WI38 (cell line): ENCODE measurements around the gene CAPN2.

ENCODE experiments used
- H3K4me3 ChIP-seq: 2 replicates; pipeline ENCODE4 v1.5.1; 2011; ENCODE audit warnings: low read depth, mild to moderate bottlenecking, control low read depth, low read length
- TF ChIP-seq, protein P1 (sequence below): IDR thresholded peaks from 2 replicates; pipeline ENCODE4 v1.5.1; 2012; ENCODE audit warnings: low read depth, mild to moderate bottlenecking, control low read depth, low read length

CAPN2 gene

DNA sequence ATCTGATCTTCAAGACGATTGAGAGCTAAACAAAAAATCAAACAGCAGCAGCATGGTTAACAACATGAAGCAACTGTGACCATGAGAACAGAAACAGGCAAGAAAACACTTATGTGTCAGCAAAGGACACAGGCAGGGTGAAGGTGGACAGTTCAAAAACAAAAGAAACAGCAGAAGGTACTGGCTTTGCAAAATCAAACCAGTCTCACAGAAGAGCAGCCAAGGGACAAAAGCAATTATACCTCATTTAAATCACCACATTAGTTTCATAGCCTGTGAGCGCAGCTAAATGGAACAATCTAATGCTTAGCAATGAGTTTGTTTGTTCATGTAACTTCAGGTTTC is 59.1 kb downstream of the CAPN2 start:
- TF ChIP-seq, protein P1, sequence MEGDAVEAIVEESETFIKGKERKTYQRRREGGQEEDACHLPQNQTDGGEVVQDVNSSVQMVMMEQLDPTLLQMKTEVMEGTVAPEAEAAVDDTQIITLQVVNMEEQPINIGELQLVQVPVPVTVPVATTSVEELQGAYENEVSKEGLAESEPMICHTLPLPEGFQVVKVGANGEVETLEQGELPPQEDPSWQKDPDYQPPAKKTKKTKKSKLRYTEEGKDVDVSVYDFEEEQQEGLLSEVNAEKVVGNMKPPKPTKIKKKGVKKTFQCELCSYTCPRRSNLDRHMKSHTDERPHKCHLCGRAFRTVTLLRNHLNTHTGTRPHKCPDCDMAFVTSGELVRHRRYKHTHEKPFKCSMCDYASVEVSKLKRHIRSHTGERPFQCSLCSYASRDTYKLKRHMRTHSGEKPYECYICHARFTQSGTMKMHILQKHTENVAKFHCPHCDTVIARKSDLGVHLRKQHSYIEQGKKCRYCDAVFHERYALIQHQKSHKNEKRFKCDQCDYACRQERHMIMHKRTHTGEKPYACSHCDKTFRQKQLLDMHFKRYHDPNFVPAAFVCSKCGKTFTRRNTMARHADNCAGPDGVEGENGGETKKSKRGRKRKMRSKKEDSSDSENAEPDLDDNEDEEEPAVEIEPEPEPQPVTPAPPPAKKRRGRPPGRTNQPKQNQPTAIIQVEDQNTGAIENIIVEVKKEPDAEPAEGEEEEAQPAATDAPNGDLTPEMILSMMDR = no peak
- no peak overlapping the region for H3K4me3 ChIP-seq

DNA sequence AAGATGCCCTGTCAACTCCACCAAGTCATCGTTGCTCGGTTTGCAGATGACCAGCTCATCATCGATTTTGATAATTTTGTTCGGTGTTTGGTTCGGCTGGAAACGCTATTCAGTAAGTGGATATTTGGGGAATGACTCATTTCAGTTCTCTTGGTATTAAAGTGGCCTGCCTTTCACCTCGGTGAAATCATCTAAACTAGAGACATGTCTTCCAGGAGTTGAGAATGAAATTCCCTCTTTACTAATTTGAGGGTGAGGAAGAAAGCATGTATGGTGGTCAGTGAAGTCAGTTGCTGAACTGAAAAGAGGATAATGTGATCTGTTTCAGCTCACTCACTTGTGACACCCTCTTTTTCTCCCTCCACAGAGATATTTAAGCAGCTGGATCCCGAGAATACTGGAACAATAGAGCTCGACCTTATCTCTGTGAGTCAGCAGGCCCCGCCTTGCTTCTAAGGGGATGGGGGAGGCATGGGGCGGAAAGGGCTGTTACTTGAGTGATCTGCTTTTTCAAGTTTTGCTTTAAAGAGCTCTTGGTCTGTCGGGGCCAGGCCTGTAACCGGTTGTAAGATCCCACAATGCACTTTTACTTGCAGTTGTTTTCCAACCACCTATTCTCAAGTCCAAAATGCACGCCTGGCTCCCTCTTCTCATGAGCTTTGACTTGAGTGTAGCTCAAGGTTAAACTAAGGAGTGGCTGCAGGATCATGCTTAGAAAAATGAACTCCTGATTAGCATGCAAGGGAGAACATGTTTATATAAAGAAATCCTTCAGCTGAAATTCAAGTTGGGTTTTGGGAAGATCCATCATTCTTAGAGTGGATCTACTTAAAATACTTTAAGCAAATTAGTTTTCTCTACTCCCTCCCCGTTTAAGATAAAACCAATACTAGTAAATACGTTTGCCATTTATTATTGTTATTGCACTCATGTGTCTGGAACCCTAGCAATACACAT is 59.8 kb downstream of the CAPN2 start:
- TF ChIP-seq, protein P1 = no peak
- no peak overlapping the region for H3K4me3 ChIP-seq

DNA sequence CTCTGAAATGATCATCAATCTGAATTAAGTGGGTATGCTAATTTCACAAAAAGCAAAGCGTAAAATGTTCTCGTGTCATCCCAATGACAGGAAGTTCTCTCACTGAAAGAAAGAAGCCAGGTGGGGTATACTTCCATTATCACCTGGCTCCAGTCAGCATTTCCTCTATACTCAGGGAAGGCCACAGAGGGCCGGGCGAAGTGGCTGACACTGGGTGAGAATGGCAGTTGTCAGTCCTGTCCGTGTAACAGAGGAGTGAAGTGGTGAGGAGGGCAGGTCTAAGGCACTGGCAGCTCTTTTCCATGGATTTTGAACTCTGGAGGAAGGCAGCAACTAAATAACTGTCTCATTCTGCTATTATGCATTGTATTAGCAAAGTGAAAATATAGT is 60.4 kb downstream of the CAPN2 start:
- no peak overlapping the region for H3K4me3 ChIP-seq
- TF ChIP-seq, protein P1 = no peak

DNA sequence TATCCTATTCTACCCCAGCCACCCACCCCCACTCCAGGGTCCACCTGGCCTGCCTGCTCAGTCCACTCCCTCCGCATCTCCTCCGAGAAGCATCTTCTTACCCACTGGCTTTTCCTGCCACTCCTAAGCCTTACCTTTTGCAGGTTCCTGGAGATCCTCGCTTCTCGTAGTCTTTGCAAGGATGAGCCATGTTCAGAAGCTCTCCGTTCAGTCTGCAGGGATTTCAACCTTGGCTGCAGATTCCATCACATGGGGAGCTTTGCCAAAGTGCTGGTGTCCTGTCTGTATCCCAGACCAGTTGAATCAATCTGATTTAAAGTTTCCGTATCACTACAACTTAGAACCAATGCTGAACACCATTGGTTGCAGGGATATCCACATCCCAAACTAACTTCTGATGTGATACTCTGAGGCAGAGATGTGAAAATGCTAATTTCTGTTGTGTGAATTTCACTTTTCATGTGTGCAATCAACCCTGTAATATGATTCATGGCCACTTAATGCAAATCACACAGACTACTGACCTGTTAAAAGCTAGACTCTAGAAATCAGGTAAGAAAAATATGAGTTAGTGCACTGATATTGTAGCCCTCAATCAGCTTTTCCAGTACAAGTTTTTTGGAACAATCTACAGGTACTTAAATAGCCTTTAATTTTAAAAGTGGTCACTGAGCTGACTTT is 61.9 kb downstream of the CAPN2 start:
- TF ChIP-seq, protein P1 = no peak
- H3K4me3 ChIP-seq = no peak overlapping the region

DNA sequence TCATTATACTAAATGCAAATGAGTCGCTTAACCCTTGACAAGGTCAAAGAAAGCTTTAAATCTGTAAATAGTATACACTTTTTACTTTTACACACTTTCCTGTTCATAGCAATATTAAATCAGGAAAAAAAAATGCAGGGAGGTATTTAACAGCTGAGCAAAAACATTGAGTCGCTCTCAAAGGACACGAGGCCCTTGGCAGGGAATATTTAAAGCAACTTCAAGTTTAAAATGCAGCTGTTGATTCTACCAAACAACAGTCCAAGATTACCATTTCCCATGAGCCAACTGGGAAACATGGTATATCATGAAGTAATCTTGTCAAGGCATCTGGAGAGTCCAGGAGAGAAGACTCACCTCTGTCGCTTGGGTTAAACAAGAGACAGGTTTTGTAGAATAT is 62.7 kb downstream of the CAPN2 start:
- no peak overlapping the region for H3K4me3 ChIP-seq
- TF ChIP-seq, protein P1 = no peak

DNA sequence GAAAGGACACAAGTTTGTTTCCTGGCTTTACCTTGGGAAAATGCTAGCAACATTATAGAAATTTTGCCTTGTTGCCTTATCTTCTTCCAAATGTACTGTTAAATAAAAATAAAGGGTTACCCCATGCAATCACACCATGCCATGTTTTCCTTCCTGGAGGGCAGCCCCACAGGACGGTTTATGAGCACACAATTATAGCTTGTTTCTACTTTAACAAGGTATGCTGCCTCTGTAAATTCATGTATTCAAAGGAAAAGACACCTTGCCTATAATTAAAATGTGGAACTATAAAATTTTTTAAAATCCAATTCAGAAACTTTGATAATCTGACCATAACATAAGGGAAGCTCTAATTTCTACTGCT is 63.4 kb downstream of the CAPN2 start:
- H3K4me3 ChIP-seq = no peak overlapping the region
- TF ChIP-seq, protein P1 = no peak
